NCI-H82 treated with DMSO at 0.1 percent for 48 hours (cell line): ENCODE data around the gene PPP2R3C.
A peak's percentile ranks its signal among the peaks of the same experiment; 100 is the strongest.
"Not testable (repeated sequence)": the region's sequence is repeated elsewhere in the genome, so short reads cannot be mapped to it uniquely, and the experiment has no call there.

Source experiments
- DNase-seq: peaks from one replicate; lab custom pipeline; 2025; ENCODE audit not compliant: unreplicated experiment; lab: John Stamatoyannopoulos, UW

Gene PPP2R3C

DNA sequence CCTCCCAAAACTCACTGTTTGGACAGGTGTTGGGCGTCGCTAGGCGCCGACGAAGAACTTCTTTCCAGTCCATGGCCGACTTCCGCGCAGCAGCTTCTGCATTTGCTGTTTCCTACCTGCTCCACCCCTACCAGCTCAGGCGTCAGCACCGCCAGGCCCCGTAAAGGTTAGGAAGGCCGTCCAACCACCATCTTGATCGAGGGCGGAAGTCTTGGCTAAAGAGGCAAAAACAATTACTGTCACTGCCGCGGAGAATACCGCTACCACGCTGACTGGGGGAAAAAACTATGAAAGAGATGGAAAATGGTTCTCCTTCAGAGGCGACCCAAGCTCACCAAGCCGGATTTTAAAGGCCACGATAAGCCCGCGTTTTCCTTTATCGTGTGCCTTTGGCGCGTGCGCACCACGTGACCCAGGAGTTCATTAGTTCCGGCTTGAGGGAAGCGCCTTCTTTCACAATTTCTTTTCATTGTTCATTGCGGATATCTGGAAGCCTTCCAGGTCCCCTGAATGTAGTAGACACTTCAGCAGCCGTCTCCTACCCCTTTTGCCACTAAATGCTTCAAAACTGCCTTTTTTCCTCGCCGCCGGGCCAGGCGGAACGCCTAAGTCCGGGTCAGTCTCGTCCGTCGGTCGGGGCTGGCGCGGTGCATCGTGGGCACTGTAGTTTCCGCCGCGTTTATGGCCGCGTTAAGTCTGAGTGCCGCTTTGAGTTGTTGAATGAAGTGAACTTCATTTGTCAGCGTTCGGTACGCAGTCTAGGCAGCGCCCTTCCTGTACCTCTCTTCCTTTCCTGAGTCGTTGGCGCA, at the start of gene PPP2R3C, which contains the start of gene PRORP:
Gene PPP2R3C, minus strand, starts transcription at position 104 of the 809 bp plus-strand sequence. Its CDS starts 31 bp downstream, at position 73.
Gene PRORP, plus strand, starts transcription at position 666 of the 809 bp plus-strand sequence. CDS start 694 bp downstream, outside the sequence.
- peak; percentile 80 for DNase-seq

DNA sequence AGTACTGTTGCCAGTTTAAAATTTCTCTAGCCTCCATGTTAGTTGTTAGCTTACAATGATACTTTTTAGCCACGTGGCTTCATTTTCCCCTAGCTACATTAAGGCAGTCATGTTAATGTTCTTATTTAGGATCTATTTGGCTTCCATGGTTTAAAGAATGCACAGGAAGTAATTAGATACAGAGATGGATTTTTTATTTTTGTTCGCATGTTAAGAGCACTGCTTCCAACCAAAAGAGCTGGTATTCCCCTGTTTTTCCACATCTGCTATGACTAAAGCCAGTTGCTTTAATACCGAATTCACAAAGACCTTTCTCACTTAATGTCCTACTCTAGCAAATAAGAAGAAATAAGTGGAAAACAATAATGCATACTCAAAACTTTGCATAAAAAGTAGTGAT, 45.7 kb upstream of the PPP2R3C start:
- no peak for DNase-seq

DNA sequence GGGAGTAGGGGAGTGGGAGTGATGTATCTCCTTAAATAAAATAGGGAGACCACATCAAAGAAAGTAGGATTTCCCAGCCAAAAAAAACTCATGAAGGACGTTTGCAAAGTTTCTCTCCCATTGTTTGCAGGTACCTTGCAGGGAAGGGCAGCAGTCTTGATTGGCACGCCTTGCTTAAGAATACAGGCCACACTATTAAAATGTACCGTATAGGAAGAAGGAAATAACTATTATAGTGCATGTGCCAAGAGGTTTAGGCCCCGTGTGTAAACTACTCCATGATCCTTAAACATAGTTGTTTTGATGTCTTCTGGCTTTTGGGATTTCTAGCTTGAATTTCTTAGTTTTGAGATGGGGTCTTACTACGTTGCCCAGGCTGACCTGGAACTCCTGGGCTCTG, 43.1 kb upstream of the PPP2R3C start:
- no peak for DNase-seq

DNA sequence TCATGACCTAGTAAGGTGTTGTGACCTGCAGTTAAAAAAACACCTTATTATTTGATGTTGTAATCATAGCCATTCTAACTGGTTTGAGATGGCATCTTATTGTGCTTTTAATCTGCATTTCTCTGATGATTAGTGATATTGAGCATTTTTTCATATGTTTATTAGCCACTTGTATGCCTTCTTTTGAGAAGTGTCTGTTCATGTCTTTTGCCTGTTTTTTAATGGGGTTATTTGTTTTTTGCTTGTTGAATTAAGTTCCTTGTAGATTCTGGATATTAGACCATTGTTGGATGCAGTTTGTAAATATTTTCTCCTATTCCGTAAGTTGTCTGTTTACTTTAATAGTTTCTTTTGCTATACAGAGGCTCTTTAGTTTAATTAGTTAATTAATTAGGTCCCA, 41.6 kb upstream of the PPP2R3C start:
- DNase-seq: no peak

DNA sequence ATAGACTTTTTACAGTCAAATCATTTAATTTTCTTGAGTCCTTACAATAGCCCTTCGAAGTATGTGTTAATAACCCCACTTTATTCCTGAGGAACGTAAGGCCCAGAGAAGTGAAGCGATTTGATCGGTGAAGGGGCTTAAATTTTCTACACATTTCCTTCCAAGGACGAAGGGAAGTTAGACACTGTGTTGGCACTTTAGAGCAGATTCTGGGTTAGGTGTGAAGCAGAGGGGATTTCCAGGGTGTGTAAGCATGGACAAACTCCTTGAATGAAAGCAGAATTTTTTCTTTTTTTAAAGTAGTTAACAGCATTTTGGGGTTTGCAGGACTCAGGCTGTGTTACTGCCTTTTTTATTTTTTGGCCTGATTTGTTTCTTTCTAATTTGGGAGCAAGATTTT, 39.4 kb upstream of the PPP2R3C start:
- DNase-seq: no peak

DNA sequence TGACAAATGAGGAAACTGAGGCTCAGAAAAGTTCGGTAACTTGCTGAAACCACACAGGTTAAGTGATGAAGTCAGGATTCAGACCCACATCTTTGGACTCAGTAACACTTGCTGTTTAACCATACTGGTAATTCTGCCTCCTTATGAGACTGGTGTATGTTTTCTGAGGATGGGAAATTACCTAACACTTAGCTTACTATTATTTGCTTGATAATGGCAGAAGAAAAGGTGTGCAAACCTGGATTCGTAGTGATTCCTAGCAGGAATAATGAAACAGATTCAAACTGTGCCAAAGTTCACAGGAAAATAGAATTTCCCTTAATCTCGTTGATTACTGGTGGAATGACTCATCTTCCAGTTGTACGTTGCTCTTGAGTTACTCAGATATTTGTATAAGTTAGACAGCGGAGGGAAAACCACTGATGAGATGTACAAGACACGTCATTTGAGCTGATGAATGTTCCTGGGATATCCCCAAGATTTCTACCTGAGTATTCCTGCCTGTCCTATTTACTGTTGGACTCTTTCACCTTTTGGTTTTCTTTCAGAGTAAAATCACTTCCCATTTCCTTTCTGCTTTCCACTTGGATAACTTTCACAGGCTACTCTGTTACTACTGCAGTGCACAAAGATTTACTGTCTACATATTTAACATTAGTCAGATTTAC, 38.1 kb upstream of the PPP2R3C start:
- no peak for DNase-seq

DNA sequence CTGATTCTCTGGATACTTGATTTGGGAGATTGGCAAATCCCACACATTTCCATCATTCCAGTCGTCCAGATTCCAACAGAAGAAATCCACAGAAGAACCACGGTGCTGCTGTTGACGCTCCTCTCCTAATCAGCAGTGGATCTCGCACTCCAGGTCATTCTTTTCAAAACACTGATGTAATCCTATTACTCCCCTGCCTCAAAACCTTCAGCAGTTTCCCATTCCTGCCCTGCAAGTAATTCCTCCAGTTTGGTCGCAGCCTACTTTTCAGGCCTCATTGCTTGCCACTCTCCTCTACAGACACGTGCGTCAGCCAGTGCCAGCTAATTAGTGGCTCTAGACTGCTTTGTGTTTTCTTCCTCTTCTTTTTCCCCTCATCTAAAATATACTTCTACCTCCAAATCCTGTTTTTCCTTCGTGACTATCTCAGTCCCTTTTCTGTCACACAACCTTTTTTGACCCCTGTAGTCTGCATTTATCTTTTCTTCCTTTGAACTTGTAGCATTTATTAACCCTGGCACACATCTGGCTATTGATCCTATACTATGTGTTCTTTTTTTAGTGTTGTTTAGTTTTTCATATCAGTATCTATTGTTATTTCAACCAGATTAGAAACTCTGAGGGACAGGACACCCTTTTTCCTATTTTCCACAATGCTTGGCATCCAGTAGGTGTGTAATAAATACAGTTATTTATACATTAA, 37.3 kb upstream of the PPP2R3C start:
- DNase-seq: peak; percentile 24

DNA sequence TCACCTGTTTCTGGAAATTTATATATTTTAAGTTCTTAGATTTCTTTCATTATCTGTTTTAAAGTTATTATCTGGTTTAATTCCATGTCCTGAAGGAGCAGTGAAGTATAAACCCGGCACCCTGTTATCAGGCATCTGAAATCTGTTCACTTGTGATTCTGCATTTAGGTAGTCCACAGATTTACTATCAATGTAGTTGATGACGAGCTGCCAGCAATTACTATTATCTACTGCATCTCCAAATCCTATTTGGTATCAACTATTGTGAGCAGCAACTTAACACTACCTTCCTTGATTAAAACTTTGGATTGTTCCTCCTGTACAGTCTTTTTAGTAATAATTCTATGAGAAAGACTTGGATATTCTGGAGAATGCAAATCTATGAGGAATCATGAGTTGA, 36.7 kb upstream of the PPP2R3C start:
- DNase-seq: no peak

DNA sequence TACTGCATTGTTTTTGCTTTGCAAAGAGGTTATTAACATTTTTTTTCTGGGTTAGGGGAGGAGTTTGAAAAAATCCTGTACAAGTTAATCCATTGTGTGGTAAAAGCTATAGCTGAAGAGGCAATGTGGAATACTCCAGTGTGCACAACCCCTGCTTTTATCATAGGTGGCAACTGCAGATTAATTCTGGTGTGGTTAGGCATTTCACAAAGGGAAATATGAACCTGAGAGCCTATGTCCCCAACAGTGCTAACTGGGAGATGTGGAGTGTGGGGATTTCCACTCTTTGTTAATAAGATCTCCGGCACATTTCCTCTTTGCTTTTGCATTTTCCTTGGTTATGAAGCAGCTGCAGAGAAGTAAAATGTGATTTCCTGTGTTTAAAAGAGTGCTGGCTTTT, 34.2 kb upstream of the PPP2R3C start:
- DNase-seq: no peak

DNA sequence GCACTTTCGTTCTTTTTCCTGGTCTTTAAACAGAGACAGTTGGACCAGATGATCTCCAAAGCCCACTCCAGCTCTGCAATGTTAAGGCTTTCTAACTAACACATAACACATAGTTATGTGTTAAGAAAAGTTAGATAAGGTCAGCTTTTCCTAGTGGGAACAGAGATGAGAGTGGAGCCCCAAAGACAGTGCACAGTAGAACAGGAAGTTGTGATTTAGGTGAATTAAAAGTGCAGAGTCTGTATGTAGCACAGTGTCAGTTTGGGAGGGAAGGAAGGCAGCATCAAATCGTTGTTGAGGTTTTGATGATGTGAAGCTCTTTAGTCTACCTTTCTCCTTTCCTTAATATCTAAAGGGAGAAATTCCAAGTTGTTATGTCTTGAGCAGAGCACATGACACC, 32.2 kb upstream of the PPP2R3C start:
- DNase-seq: no peak

DNA sequence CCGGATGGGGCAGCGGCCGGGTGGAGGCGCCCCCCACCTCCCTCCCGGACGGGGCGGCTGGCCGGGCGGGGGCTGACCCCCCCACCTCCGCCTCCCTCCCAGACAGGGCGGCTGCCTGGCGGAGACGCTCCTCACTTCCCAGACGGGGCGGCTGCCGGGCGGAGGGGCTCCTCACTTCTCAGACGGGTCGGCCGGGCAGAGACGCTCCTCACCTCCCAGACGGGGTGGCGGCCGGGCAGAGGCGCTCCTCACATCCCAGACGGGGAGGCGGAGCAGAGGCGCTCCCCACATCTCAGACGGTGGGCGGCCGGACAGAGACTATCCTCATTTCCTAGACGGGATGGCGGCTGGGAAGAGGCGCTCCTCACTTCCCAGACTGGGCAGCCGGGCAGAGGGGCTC, 30.7 kb upstream of the PPP2R3C start:
- DNase-seq: not testable (repeated sequence)

DNA sequence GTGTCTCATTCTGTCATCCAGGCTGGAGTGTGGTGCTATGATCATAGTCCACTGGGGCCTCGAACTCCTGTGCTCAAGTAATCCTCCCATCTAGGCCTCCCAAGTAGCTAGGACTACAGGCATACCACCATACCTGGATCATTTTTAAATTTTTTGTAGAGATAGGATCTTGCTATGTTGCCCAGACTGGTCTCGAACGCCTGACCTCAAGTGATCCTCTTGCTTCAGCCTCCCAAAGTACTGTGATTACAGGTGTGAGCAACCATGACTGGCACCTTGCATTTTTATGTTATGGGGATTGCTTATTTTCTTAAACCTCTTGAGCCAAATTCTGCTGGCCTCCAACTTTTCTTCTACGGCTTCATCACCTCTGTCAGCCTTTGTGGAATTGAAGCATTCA, 27.4 kb upstream of the PPP2R3C start:
- DNase-seq: no peak

DNA sequence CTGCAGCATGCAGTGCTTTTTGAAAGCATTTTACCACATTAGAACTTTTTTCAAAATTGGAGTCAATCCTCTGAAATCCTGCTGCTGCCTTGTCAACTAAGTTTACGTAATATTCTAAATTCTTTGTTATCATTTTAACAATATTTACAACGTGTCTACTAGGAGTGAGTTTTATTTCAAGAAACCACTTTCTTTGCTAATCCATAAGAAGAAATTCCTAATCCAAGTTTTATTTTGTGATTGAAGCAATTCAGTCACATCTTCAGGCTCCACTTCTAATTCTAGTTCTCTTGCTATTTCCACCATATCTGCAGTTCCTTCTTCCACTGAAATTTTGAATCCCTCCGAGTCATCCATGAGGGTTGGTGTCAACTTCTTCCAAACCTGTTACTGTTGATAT, 25.9 kb upstream of the PPP2R3C start:
- no peak for DNase-seq

DNA sequence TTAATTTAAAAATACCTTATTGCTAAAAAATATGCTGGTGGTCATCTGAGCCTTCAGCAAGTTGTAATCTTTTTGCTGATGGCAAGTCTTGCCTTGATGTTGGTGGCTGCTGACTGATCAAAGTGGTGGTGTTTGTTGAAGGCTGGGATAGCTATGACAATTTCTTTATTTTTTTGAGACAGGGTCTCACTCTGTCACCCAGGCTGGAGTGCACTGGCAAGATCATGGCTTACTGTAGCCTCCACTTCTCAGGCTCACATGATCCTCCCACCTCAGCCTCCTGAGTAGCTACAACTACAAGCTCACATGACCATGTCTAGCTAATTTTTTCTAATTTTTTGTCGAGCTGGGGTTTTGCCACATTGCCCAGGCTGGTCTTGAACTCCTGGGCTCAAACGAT, 25.4 kb upstream of the PPP2R3C start:
- no peak for DNase-seq

DNA sequence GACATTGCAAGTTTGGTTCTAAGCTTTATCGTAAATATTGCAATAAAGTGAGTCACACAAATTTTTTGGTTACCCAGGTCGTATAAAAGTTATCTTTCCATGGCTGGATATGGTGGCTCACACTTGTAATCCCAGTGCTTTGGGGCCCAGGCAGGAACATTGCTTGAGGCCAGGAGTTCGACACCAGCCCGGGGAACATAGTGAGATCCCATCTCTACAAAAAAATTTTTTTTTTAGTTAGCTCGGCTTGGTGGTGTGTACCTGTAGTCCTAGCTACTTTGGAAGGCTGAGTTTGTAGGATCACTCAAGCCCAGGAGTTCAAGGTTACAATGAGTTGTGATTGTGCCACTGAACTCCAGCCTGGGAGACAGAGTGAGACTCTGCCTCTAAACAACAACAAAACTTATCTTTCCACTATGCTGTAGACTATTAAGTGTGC, 24.9 kb upstream of the PPP2R3C start:
- no peak for DNase-seq

DNA sequence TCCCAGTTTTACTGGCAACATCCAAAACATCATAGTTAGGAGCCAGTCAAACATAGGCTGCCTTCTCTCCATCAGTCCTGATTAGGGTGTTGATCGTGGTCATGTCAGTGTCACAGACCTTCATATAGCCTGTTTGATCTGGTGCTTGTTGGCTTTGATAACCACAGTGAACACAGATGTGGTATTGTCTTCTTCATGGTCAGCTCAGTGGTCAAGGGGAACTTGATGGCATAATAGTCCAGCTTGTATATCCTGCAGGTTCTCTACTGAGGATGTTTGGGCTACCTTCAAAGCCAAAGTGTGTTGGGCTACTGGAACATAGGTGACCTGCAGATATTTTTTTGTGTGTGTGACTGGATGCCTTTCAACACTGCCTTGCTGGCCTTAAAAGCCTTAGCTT, 22.2 kb upstream of the PPP2R3C start:
- no peak for DNase-seq

DNA sequence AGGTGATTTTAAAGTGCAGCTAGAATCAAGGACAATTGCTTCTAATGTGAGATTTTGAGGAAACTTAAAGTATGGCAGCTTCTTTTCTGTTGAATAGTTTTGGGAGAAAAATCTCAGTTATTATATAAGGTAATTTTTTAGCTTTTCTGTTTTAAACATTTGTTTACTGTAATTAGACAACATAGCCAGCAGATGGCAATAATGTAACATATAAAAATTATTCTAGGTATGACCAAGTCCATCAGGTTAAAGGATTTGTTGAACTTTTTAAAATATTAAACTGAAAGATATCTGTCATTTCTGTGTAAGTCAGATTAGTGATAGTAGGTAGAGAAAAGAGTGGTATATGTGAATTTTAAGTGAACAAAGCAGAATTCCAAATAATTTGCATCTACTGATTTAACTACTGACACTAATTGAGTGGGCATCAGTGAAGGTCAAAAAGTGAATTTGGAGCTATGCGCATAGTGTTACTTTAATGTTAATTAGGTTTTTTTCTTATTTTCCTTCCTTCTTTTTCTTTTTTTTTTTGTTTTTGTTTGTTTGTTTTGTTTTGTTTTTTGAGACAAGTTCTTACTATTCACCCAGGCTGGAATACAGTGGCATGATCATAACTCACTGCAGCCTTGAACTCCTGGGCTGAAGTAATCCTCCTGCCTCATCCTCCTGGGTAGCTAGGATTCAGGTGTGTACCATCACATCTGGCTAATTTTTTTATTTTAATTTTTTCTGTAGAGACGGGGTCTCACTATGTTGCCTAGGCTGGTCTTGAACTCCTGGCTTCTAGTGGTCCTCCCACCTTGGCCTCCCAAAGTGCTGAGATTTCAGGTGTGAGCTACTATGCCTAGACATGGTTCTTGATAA, 19.2 kb upstream of the PPP2R3C start:
- DNase-seq: no peak

DNA sequence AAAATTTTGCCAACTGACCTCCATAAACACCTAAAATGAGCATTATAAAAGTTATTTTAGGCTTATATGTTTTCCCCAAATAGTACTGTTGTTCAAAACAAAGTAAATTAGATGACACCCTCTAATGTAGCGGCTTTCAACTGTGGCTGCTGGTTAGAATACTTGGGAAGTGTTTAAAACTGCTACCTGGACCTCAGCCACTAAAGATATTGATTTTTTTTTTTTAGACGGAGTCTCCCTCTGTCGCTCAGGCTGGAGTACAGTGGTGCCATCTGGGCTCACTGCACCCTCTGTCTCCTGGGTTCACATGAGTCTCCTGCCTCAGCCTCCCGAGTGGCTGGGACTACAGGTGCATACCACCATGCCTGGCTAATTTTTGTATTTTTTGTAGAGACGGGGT, 16.8 kb upstream of the PPP2R3C start:
- DNase-seq: no peak

DNA sequence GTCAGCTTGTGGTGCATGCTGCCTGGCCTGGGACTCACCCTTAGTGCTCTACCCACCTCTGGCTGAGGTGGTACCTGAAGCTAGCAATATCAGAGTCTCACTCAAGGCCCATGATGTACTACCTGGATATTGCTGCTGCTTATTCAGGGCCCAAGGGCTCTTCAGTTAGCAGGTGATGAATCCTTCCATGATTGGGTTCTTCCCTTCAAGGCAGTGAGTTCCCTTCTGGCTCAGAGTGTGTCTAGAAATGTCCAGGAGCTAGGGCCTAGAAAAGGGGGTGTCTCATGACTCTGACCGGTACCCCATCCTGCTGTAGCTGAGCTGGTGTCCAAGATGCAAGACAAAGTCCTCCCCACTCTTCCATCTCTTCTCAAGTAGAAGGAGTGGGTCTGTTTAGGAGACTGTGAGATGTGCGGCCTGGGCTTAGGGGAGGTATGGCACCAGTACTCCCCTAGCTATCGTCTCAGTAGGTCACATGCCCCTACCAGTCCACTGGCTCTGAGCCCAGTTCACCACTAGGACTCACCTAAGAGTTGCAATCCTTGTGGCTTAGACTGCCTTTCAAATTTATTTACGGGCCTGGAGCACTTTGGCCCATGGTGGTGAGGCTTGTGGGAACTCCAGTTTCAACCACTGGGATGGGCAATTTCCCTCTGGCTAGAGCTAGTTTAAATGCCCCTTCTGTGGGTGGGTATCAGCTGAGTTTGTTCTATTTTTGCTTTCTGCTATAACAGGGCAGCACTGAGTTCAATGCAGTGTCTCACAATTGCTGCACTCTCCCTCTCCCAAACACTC, 12.7 kb upstream of the PPP2R3C start:
- no peak for DNase-seq
